Ascending aorta (tissue), 2 donors: ENCODE results near the gene GABRG3. TPM values are rescaled to one million over a fixed set of nuclear protein-coding genes. Genes with fewer than 3 reads are reported as not detected.

Experiments used
- DNase-seq, 2 donors: peaks; one replicate each; pipeline ENCODE4 v3.0.0-alpha.2; 2019; ENCODE audit warnings: low spot score in 2 of 2
- H3K27ac ChIP-seq, 2 donors: fragments of 200-600 bp; sonication (generic); one replicate each; pipeline ENCODE4 v1.5.1; 2016 to 2017; ENCODE audit warnings: mild to moderate bottlenecking in 1 of 2
- H3K27me3 ChIP-seq: fragments of 200-600 bp; sonication (generic); one replicate; pipeline ENCODE4 v1.5.1; 2017
- H3K36me3 ChIP-seq, 2 donors: fragments of 200-600 bp; sonication (generic); one replicate each; pipeline ENCODE4 v1.5.1; 2016
- H3K4me1 ChIP-seq, 2 donors: fragments of 200-600 bp; sonication (generic); one replicate each; pipeline ENCODE4 v1.5.1; 2016 to 2017; ENCODE audit warnings: mild to moderate bottlenecking in 1 of 2
- H3K4me3 ChIP-seq, 2 donors: fragments of 200-600 bp; sonication (generic); one replicate each; pipeline ENCODE4 v1.5.1; 2016 to 2017; ENCODE audit warnings: mild to moderate bottlenecking in 1 of 2
- H3K9me3 ChIP-seq, 2 donors: fragments of 200-600 bp; sonication (generic); one replicate each; pipeline ENCODE4 v1.5.1; 2016
- intact Hi-C: fragments of 100-400 bp; cut with DNase I; formaldehyde crosslinking; loops from one replicate; pipeline ENCODE4 v1.15.1; 2023
- total RNA-seq: library from RNA; depleted of rRNA; stranded (reverse); fragments of >200 nt; gene quantifications from one replicate; pipeline ENCODE4 v1.1.0, GENCODE V29; 2016
- TF ChIP-seq, protein P1 (sequence below), 3 experiments: fragments of 200-600 bp in 2 of 3; fragments of 450-650 bp in 1 of 3; sonication (generic) in 2 of 3; IDR thresholded peaks; one replicate each; pipeline ENCODE4 v1.5.1; 2016 to 2019; ENCODE audit warnings: antibody characterized with exemption in 3 of 3, mild to moderate bottlenecking in 1 of 3, moderate library complexity in 1 of 3

GABRG3 gene
- total RNA-seq, 1 donor from 2014 or later, result not detected

DNA sequence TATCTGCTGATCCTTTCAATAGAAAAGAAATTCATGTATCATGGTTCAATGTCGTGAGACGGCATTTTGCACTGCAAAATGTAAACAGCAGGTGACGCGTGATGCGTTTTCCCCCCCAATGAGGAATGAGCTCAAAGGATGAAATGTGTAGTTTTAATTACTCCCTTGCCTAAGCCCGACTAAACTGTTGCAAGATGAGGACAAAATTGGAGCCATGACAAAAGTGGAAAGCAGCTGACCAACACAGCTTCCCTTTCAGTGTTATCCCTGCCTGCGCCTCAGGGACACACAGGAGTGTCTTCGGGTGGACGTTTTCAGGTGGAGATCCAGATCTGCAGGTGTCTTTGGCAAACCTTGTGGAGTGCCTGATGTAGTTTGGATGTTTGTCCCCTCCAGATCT is 92.0 kb downstream of the GABRG3 start:
- no peaks in the 10 kb centered on the region for H3K4me1 ChIP-seq
- peaks cover 0 to 3% of the 10 kb centered on the region in 2 donors for H3K9me3 ChIP-seq
- TF ChIP-seq, protein P1, sequence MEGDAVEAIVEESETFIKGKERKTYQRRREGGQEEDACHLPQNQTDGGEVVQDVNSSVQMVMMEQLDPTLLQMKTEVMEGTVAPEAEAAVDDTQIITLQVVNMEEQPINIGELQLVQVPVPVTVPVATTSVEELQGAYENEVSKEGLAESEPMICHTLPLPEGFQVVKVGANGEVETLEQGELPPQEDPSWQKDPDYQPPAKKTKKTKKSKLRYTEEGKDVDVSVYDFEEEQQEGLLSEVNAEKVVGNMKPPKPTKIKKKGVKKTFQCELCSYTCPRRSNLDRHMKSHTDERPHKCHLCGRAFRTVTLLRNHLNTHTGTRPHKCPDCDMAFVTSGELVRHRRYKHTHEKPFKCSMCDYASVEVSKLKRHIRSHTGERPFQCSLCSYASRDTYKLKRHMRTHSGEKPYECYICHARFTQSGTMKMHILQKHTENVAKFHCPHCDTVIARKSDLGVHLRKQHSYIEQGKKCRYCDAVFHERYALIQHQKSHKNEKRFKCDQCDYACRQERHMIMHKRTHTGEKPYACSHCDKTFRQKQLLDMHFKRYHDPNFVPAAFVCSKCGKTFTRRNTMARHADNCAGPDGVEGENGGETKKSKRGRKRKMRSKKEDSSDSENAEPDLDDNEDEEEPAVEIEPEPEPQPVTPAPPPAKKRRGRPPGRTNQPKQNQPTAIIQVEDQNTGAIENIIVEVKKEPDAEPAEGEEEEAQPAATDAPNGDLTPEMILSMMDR (IDR thresholded peaks at IDR 0.05), result no peak
- DNase-seq, result no peak
- no peaks in the 10 kb centered on the region for H3K36me3 ChIP-seq
- no peak overlapping the region for H3K4me3 ChIP-seq
- intact Hi-C loops, result no loop called here
- no peaks in the 10 kb centered on the region for H3K27me3 ChIP-seq
- no peak overlapping the region for H3K27ac ChIP-seq

DNA sequence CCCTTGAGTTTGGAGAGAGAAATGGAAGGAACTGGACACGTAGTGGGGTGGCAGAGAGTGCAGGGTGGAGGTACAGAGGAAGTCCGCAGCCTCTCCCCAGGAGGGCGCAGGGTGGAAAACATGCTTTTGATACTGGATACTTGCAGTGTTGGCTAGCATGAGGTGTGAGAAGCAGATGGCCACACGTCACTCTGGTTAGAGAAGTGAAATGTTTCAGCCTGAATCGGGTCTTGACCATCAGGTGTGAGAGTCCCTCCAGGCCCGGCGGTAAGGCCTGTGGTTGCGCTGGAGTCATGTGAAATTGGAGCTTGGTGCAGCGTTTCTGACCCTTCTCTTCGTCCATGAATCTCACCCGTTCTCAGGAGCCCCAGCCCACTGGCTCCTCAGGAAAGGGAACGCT is 93.1 kb downstream of the GABRG3 start:
- Histone ChIP-seq H3K36me3 (no peaks in the 10 kb centered on the region), H3K4me3 (no peak overlapping the region), H3K27me3 (no peaks in the 10 kb centered on the region), H3K27ac (no peak overlapping the region), H3K4me1 (no peaks in the 10 kb centered on the region), H3K9me3 (peaks cover 11% of the 10 kb centered on the region in 2 donors)
- TF ChIP-seq, protein P1 (IDR thresholded peaks at IDR 0.05), result no peak
- DNase-seq, result no peak
- intact Hi-C loops, result no loop called here

DNA sequence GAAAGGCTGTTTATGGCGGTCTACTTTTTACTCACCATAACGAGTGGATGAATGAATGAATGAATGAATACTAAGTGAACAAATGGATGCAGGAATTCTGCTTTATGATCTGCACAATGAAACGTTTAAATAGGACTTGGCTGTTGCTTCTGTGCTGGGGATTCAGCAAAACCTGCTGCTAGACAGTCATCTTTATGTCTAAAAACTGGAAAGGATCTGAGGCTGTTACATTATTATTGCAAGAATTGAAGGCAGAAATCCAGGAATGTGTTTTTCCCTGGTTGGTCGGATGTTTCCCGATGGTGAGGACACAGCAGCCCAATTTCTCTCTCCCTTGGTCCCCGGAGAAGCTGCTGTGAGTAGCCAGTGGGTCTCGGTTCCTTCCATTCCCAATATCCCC is 94.2 kb downstream of the GABRG3 start:
- Histone ChIP-seq H3K4me1 (no peaks in the 10 kb centered on the region), H3K27ac (no peak overlapping the region), H3K36me3 (no peaks in the 10 kb centered on the region), H3K9me3 (peaks cover 11 to 14% of the 10 kb centered on the region in 2 donors), H3K27me3 (no peaks in the 10 kb centered on the region), H3K4me3 (no peak overlapping the region)
- no peak for DNase-seq
- TF ChIP-seq, protein P1 (IDR thresholded peaks at IDR 0.05), result no peak
- intact Hi-C loops, result no loop called here

DNA sequence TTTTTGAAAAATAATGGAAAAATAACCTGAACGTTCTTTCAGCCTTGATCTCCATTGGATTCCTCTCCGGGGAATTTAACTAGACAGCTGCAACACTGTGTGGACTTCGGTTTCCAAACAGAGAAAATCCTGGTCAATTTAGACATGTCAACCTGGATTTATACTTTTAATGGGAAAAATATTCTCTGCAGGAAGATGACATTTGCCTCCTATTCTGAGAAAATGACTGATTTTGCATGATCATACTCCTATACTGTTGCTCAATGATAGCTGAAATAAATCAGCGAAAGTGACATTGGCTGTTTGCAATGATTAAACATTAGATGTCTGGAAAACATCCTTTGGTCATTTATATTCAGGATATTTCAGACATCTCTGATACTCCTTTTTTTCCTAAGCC is 94.8 kb downstream of the GABRG3 start:
- intact Hi-C loops, result no loop called here
- Histone ChIP-seq H3K27ac (no peak overlapping the region), H3K4me1 (no peaks in the 10 kb centered on the region), H3K4me3 (no peak overlapping the region), H3K9me3 (peaks cover 11 to 14% of the 10 kb centered on the region in 2 donors), H3K36me3 (no peaks in the 10 kb centered on the region), H3K27me3 (no peaks in the 10 kb centered on the region)
- TF ChIP-seq, protein P1 (IDR thresholded peaks at IDR 0.05), result no peak
- no peak for DNase-seq

DNA sequence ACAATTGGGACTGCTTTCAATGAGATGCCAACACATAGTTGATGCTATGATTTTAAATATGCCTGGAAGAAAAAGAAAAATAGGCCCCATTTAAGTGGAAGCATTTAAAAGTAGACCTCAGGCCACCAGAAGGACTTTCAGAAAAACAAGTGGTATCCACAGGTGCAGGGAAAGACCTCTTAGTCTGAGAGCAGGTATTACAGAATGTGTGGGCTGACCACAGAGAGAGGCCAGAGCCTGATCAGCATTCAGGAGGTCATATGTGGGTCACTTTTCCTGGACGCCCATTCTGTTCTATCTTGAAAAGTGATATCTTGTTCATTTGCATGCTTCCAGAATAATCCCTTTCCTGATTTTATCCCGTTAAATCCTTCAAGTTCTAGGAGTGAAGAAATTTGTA is 95.5 kb downstream of the GABRG3 start:
- no peak for DNase-seq
- no peak overlapping the region for H3K4me3 ChIP-seq
- TF ChIP-seq, protein P1 (IDR thresholded peaks at IDR 0.05), result no peak
- no peaks in the 10 kb centered on the region for H3K4me1 ChIP-seq
- H3K27me3 ChIP-seq, result no peaks in the 10 kb centered on the region
- H3K9me3 ChIP-seq, result peaks cover 11 to 14% of the 10 kb centered on the region in 2 donors
- H3K36me3 ChIP-seq, result no peaks in the 10 kb centered on the region
- intact Hi-C loops, result no loop called here
- H3K27ac ChIP-seq, result no peak overlapping the region

DNA sequence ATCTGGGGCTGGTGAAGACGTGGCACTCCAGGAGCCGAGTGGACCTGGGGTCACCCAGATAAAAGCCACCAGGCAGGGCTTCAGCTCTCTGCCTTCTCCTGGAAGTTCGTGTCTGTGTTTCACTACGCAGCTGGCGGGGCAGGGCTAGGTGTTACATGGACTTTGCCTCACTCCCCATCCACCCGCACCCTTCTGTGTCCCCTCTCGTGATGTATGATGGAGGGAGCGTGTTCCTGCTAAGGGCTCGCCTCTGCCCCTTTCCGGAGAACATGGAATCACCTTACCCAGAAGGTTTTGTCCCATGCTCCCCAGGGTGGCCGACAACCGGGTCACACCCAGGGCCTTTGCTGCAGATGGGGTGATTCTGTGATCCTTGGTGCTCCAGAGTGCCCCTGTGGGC is 96.2 kb downstream of the GABRG3 start:
- TF ChIP-seq, protein P1 (IDR thresholded peaks at IDR 0.05), result no peak
- DNase-seq, result no peak
- H3K9me3 ChIP-seq, result peaks cover 11 to 14% of the 10 kb centered on the region in 2 donors
- no peaks in the 10 kb centered on the region for H3K4me1 ChIP-seq
- no peak overlapping the region for H3K4me3 ChIP-seq
- H3K27ac ChIP-seq, result no peak overlapping the region
- intact Hi-C loops, result no loop called here
- no peaks in the 10 kb centered on the region for H3K27me3 ChIP-seq
- no peaks in the 10 kb centered on the region for H3K36me3 ChIP-seq
